Measurements from ENCODE around the gene OR9A4. TPM values are rescaled to one million over a fixed set of nuclear protein-coding genes. Genes with fewer than 3 reads are reported as not detected.
"Not testable (repeated sequence)": the region's sequence is repeated elsewhere in the genome, so short reads cannot be mapped to it uniquely, and the experiment has no call there.

Gene OR9A4
- polyA plus RNA-seq, 2 of the 4 experiments (the other 2 are of a cell fraction) = not detected

DNA sequence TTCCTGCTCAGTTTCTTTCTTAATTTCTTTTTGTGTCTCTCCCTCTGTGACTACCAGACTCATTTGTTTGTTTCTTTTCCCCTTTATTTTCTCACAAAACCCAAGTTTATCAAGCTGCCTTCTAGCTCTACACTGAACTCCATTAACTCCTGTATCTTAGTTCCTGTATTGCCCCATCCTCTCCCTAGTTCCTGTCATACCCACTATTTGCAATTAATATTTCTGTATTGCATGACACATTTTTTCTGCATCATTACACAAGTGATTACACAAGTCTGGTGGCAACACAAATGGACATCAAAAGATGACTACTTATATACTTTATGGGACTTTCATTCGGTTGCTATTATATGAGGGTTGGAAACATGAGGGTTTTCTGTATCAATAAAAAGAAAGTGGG, 26.9 kb upstream of the OR9A4 start (continued):
- TF ChIP-seq, protein P1, sequence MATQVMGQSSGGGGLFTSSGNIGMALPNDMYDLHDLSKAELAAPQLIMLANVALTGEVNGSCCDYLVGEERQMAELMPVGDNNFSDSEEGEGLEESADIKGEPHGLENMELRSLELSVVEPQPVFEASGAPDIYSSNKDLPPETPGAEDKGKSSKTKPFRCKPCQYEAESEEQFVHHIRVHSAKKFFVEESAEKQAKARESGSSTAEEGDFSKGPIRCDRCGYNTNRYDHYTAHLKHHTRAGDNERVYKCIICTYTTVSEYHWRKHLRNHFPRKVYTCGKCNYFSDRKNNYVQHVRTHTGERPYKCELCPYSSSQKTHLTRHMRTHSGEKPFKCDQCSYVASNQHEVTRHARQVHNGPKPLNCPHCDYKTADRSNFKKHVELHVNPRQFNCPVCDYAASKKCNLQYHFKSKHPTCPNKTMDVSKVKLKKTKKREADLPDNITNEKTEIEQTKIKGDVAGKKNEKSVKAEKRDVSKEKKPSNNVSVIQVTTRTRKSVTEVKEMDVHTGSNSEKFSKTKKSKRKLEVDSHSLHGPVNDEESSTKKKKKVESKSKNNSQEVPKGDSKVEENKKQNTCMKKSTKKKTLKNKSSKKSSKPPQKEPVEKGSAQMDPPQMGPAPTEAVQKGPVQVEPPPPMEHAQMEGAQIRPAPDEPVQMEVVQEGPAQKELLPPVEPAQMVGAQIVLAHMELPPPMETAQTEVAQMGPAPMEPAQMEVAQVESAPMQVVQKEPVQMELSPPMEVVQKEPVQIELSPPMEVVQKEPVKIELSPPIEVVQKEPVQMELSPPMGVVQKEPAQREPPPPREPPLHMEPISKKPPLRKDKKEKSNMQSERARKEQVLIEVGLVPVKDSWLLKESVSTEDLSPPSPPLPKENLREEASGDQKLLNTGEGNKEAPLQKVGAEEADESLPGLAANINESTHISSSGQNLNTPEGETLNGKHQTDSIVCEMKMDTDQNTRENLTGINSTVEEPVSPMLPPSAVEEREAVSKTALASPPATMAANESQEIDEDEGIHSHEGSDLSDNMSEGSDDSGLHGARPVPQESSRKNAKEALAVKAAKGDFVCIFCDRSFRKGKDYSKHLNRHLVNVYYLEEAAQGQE (IDR thresholded peaks at IDR 0.05) = no peak
- TF ChIP-seq KDM1A (IDR thresholded peaks at IDR 0.05; ENCODE audit: low read depth) = no peak

DNA sequence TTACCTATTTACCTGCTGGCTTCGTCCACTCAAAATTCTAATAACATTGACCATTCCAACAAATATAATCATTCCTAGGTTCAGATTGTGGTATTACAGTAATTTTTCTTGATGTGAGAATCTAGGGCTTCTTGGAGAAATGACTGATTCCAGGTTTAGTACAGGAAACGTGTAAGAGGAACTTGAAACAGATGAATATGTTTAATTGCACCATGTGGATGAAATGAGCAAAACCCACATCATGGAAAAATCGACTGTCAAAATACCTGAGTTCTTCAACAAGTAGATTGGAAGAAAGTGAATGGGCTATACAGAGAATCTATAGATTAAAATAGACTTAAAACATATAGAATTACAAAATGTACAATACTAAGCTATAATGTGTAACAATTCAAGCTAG, 24.9 kb upstream of the OR9A4 start:
- POLR2A ChIA-PET = no interaction called here

DNA sequence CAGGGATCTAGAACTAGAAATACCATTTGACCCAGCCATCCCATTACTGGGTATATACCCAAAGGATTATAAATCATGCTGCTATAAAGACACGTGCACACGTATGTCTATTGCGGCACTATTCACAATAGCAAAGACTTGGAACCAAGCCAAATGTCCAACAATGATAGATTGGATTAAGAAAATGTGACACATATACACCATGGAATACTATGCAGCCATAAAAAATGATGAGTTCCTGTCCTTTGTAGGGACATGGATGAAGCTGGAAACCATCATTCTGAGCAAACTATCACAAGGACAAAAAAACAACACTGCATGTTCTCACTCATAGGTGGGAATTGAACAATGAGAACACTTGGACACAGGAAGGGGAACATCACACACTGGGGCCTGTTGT, 16.8 kb upstream of the OR9A4 start:
- H3K4me2 ChIP-seq; POLR2A ChIA-PET; FAIRE-seq; DNase-seq (ENCODE audit: low read depth in 1 of 2, low spot score in 1 of 2); H3K9me3 ChIP-seq; H3K27ac ChIP-seq; H3K4me1 ChIP-seq; H3K4me3 ChIP-seq; ATAC-seq: not testable (repeated sequence)
- WGBS (ENCODE audit: missing lambda C conversion rate) = 58% methylated on average over 3 of the region's 3 CpGs
- CTCF ChIA-PET = interaction anchor here (0.9 kb wide), 1 partner anchor 77 kb away, joined by 3 read pairs; no protein-coding TSS in a partner anchor

More for the DNA sequence above, 24.9 kb upstream of the OR9A4 start:
- Histone ChIP-seq H3K4me2 (no peak overlapping the region), H3K4me3 (no peak overlapping the region), H3K27ac (no peak overlapping the region), H3K9me3 (no peaks in the 10 kb centered on the region), H3K4me1 (no peaks in the 10 kb centered on the region)
- TF ChIP-seq RFX5 (IDR thresholded peaks at IDR 0.05) = no peak
- TF ChIP-seq TP53 (CRISPR knock-in tag; IDR thresholded peaks at IDR 0.05) = no peak
- TF ChIP-seq BHLHE40 (IDR thresholded peaks at IDR 0.05; ENCODE audit: low read depth, low read length) = no peak
- TF ChIP-seq, protein P2, sequence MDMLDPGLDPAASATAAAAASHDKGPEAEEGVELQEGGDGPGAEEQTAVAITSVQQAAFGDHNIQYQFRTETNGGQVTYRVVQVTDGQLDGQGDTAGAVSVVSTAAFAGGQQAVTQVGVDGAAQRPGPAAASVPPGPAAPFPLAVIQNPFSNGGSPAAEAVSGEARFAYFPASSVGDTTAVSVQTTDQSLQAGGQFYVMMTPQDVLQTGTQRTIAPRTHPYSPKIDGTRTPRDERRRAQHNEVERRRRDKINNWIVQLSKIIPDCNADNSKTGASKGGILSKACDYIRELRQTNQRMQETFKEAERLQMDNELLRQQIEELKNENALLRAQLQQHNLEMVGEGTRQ (IDR thresholded peaks at IDR 0.05) = no peak
- TF ChIP-seq MYC (IDR thresholded peaks at IDR 0.05; ENCODE audit: borderline replicate concordance, low read length) = no peak
- no peak for TF ChIP-seq SMC3 (IDR thresholded peaks at IDR 0.05)
- TF ChIP-seq, protein P1 (IDR thresholded peaks at IDR 0.05) = no peak
- no peak for TF ChIP-seq CBX8 (IDR thresholded peaks at IDR 0.05)
- TF ChIP-seq NR3C1 (IDR thresholded peaks at IDR 0.05) = no peak
- 8% methylated on average over 3 of the region's 3 CpGs for WGBS (ENCODE audit: missing lambda C conversion rate)
- CTCF ChIA-PET = no interaction called here
- no peak for FAIRE-seq
- no peak for ATAC-seq
- DNase-seq (ENCODE audit: low read depth in 1 of 2, low spot score in 1 of 2) = no peak

DNA sequence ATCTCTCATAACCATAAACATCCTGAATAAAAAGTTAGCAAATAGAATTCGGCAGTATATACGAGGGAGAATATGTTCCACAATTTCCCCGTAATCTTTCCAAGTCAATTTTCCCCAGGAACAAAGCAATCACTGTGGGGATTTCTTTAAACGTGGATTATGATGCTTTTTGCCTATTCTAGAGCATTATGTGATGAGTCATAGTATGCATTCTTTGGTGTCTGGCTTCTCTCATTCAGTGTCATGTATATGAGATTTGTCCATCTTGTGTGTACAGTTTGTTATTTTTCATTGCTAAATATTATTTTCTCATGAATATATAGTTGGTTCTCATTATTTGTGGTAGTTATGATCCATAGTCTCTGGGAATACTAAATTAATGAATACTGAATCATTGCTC, 9.9 kb upstream of the OR9A4 start:
- H3K4me3 ChIP-seq = no peak overlapping the region
- ChIA-PET POLR2A (no interaction called here), CTCF (no interaction called here)
- no peak overlapping the region for H3K27ac ChIP-seq
- no peaks in the 10 kb centered on the region for H3K9me3 ChIP-seq
- ATAC-seq (no peak), FAIRE-seq (no peak), DNase-seq (ENCODE audit: low read depth in 1 of 2, low spot score in 1 of 2) (no peak)
- no peaks in the 10 kb centered on the region for H3K4me1 ChIP-seq
- no peak for TF ChIP-seq FOSL2 (IDR thresholded peaks at IDR 0.05)
- TF ChIP-seq FOSL2 (CRISPR knock-in tag; IDR thresholded peaks at IDR 0.05) = peak; percentile 55
- TF ChIP-seq SMC3 (IDR thresholded peaks at IDR 0.05) = no peak
- no peak for TF ChIP-seq ZSCAN20 (CRISPR knock-in tag; IDR thresholded peaks at IDR 0.05)
- TF ChIP-seq TFCP2L1 (CRISPR knock-in tag; IDR thresholded peaks at IDR 0.05) = no peak
- no peak overlapping the region for H3K4me2 ChIP-seq
- 57% methylated on average over 4 of the region's 4 CpGs for WGBS (ENCODE audit: missing lambda C conversion rate)

Data from A549 (cell line).